GM12878 (cell line): ENCODE measurements around the gene ZBTB16.

ENCODE experiments used
- BHLHE40 ChIP-seq, 2 experiments: fragments of 450-650 bp in 1 of 2; IDR thresholded peaks; 2 replicates each; pipeline ENCODE4 v1.6.1; 2011 to 2017; ENCODE audit warnings: low read depth in 2 of 2, borderline replicate concordance in 1 of 2, improper control_type of control experiment in 1 of 2, low read length in 1 of 2, mild to moderate bottlenecking in 1 of 2
- CTCF ChIP-seq, 3 experiments: IDR thresholded peaks in 2 of 3; conservative IDR thresholded peaks in 1 of 3; 2 replicates each; pipeline ENCODE4 v1.5.1; 2011; ENCODE audit warnings: low read depth in 3 of 3, low read length in 3 of 3, mild to moderate bottlenecking in 3 of 3, control low read depth in 2 of 3, moderate library complexity in 2 of 3, inconsistent platforms in 1 of 3, mixed read lengths in 1 of 3; ENCODE audit not compliant: control insufficient read depth in 2 of 3, insufficient read depth in 1 of 3; ENCODE audit errors: extremely low read depth in 1 of 3
- E2F4 ChIP-seq: IDR thresholded peaks from 2 replicates; pipeline ENCODE4 v1.6.1; 2012; ENCODE audit warnings: low read depth, low read length, improper control_type of control experiment
- POLR2AphosphoS2 ChIP-seq: IDR thresholded peaks from 2 replicates; pipeline ENCODE4 v1.6.1; 2011; ENCODE audit warnings: low read depth, mild to moderate bottlenecking, low read length, improper control_type of control experiment, moderate library complexity
- POLR2AphosphoS5 ChIP-seq: IDR thresholded peaks from 2 replicates; pipeline ENCODE4 v1.6.1; 2011; ENCODE audit warnings: mild to moderate bottlenecking, low read length, inconsistent platforms
- REST ChIP-seq: IDR thresholded peaks from 2 replicates; pipeline ENCODE4 v1.6.1; 2012; ENCODE audit warnings: mild to moderate bottlenecking, low read depth, low read length
- TCF12 ChIP-seq: IDR thresholded peaks from 2 replicates; pipeline ENCODE4 v1.6.1; 2011; ENCODE audit warnings: low read depth, mild to moderate bottlenecking, low read length
- ZNF217 ChIP-seq: fragments of 450-650 bp; IDR thresholded peaks from 2 replicates; pipeline ENCODE4 v1.6.1; 2017; ENCODE audit warnings: antibody characterized with exemption, mild to moderate bottlenecking
- TF ChIP-seq, protein P1 (sequence below): IDR thresholded peaks from 2 replicates; pipeline ENCODE4 v1.6.1; 2012; ENCODE audit warnings: low read depth, low read length, improper control_type of control experiment
- TF ChIP-seq, protein P2 (sequence below): IDR thresholded peaks from 2 replicates; pipeline ENCODE4 v1.6.1; 2011; ENCODE audit warnings: low read depth, low read length, improper control_type of control experiment, borderline replicate concordance

DNA sequence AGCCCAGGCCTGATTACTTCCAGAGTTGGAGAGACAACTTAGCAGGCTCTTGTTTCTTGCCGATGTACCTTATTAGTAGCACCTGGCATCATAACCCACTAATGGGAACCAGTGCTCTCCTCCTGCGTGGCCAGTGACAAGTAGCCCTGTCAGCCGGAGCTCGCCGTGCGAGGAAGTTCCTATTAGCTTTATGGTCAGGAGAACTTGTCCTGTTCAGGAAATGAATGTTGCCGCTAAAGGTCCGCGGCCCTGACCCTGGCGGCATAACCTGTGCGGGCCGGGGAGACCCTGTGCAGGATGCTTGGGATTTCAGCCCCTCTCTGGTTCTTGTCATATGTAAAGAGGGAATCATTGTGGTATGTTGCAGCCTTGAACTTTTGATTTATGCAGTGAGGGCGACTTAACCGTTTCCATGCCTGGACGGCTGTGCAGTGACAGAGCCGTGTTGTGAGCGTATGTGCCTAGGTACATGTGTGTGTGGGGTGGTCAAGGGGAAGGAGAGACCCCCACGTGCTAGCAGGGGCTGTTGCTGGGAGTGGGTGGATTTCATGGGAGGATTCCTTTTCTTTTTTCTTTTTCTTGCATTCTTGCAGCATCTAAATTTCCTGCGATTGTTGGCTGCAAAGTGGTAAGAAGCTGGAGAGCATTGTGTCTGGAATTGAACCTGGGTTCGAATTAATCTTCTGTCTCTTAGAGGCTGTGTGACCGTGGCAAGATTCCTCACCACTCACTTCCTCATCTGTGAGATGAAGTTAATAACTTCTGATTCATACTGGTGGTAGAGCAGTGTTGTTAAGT, 15.2 kb downstream of the ZBTB16 start:
- no peak for TF ChIP-seq CTCF (IDR thresholded peaks at IDR 0.05 in 2 of 3, conservative IDR thresholded peaks at IDR 0.05 in 1 of 3; ENCODE audit: control insufficient read depth in 2 of 3, extremely low read depth in 1 of 3, insufficient read depth in 1 of 3, low read depth in 3 of 3, low read length in 3 of 3)
- no peak for TF ChIP-seq BHLHE40 (IDR thresholded peaks at IDR 0.05; ENCODE audit: borderline replicate concordance in 1 of 2, low read depth in 2 of 2, low read length in 1 of 2)
- TF ChIP-seq POLR2AphosphoS2: no peak
- TF ChIP-seq ZNF217: no peak
- no peak for TF ChIP-seq REST
- TF ChIP-seq, protein P1, sequence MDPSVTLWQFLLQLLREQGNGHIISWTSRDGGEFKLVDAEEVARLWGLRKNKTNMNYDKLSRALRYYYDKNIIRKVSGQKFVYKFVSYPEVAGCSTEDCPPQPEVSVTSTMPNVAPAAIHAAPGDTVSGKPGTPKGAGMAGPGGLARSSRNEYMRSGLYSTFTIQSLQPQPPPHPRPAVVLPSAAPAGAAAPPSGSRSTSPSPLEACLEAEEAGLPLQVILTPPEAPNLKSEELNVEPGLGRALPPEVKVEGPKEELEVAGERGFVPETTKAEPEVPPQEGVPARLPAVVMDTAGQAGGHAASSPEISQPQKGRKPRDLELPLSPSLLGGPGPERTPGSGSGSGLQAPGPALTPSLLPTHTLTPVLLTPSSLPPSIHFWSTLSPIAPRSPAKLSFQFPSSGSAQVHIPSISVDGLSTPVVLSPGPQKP: no peak
- TF ChIP-seq TCF12: no peak
- no peak for TF ChIP-seq POLR2AphosphoS5
- no peak for TF ChIP-seq E2F4
- TF ChIP-seq, protein P2, sequence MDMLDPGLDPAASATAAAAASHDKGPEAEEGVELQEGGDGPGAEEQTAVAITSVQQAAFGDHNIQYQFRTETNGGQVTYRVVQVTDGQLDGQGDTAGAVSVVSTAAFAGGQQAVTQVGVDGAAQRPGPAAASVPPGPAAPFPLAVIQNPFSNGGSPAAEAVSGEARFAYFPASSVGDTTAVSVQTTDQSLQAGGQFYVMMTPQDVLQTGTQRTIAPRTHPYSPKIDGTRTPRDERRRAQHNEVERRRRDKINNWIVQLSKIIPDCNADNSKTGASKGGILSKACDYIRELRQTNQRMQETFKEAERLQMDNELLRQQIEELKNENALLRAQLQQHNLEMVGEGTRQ: no peak
